CD8-positive, alpha-beta memory T cell (primary cell): ENCODE data around the gene DNM3. TPM values are rescaled to one million over a fixed set of nuclear protein-coding genes. Genes with fewer than 3 reads are reported as not detected.

ENCODE experiments used
- CTCF ChIA-PET: fragments of 350-600 bp; sonication (Branson Sonifier 250); formaldehyde crosslinking; loops from one replicate; lab custom pipeline; 2021; ENCODE audit warnings: antibody characterized with exemption; lab: Charles Lee
- POLR2A ChIA-PET: fragments of 350-600 bp; sonication (Branson Sonifier 250); formaldehyde crosslinking; loops from one replicate; lab custom pipeline; 2021; ENCODE audit warnings: antibody characterized with exemption; lab: Charles Lee
- DNase-seq, 5 donors: peaks; one replicate each; pipeline versions ENCODE4 v3.0.0 to v3.0.0-alpha.2; 2020 to 2022; ENCODE audit warnings: mixed read lengths in 1 of 5
- H3K27ac ChIP-seq: one replicate; pipeline ENCODE4 v1.7.0; 2013; ENCODE audit warnings: low read depth, mild to moderate bottlenecking, low read length, moderate library complexity
- H3K27me3 ChIP-seq: 2 replicates; pipeline ENCODE4 v1.7.0; 2013; ENCODE audit warnings: low read length, mild to moderate bottlenecking; ENCODE audit not compliant: insufficient read depth, poor library complexity, severe bottlenecking
- H3K36me3 ChIP-seq: 2 replicates; pipeline ENCODE4 v1.7.0; 2013; ENCODE audit warnings: mild to moderate bottlenecking, low read length, moderate library complexity; ENCODE audit not compliant: insufficient read depth
- H3K4me1 ChIP-seq: 2 replicates; pipeline ENCODE4 v1.7.0; 2013; ENCODE audit warnings: mild to moderate bottlenecking, low read length, moderate library complexity; ENCODE audit not compliant: insufficient read depth
- H3K4me3 ChIP-seq: 2 replicates; pipeline ENCODE4 v1.7.0; 2013; ENCODE audit warnings: mild to moderate bottlenecking, low read length
- H3K9me3 ChIP-seq: 2 replicates; pipeline ENCODE4 v1.7.0; 2013; ENCODE audit warnings: mild to moderate bottlenecking, low read length
- H3K27ac Mint-ChIP-seq, 8 donors: one replicate each; pipeline ENCODE4 v1.8.0; 2020 to 2021; ENCODE audit warnings: mixed read lengths in 8 of 8, mild to moderate bottlenecking in 6 of 8, inconsistent platforms in 3 of 8, moderate library complexity in 3 of 8
- H3K27me3 Mint-ChIP-seq, 2 donors: one replicate each; pipeline ENCODE4 v1.8.0; 2020 to 2021; ENCODE audit warnings: mixed read lengths in 2 of 2, mild to moderate bottlenecking in 1 of 2, moderate library complexity in 1 of 2
- H3K36me3 Mint-ChIP-seq, 3 donors: one replicate each; pipeline ENCODE4 v1.8.0; 2020 to 2021; ENCODE audit warnings: mixed read lengths in 3 of 3, inconsistent platforms in 1 of 3, mild to moderate bottlenecking in 1 of 3
- H3K4me1 Mint-ChIP-seq, 3 donors: one replicate each; pipeline ENCODE4 v1.8.0; 2020 to 2021; ENCODE audit warnings: mixed read lengths in 3 of 3, inconsistent platforms in 1 of 3, mild to moderate bottlenecking in 1 of 3
- H3K4me3 Mint-ChIP-seq, 7 donors: one replicate each; pipeline ENCODE4 v1.8.0; 2020 to 2021; ENCODE audit warnings: mixed read lengths in 7 of 7, mild to moderate bottlenecking in 6 of 7, moderate library complexity in 4 of 7, inconsistent platforms in 2 of 7
- H3K9me3 Mint-ChIP-seq, 5 donors: one replicate each; pipeline ENCODE4 v1.8.0; 2020 to 2022; ENCODE audit warnings: mixed read lengths in 5 of 5, mild to moderate bottlenecking in 3 of 5, moderate library complexity in 2 of 5, inconsistent platforms in 1 of 5
- polyA plus RNA-seq: library from polyadenylated mRNA; unstranded; fragments of 300-500 nt; fragmentation: Illumina TruSeq; gene quantifications from one replicate; pipeline ENCODE4 v1.2.3, GENCODE V29; 2021
- total RNA-seq, 2 experiments: library from RNA; stranded (reverse); gene quantifications; one replicate each; pipeline ENCODE4 v1.2.3, GENCODE V29; 2021

The DNM3 gene
- total and polyA plus RNA-seq, 3 experiments from 2014 or later: 0.29 to 0.64 (median 0.59) TPM

- Histone ChIP-seq H3K9me3 (no peaks in the 10 kb centered on the region), H3K36me3 (no peaks in the 10 kb centered on the region), H3K4me3 (no peak overlapping the region), H3K4me1 (no peaks in the 10 kb centered on the region), H3K27ac (no peak overlapping the region), H3K27me3 (no peaks in the 10 kb centered on the region)
- CTCF ChIA-PET: interaction anchor here (0.8 kb wide), 1 partner anchor 10 kb away, joined by 3 read pairs; no protein-coding TSS in a partner anchor
- Mint-ChIP-seq H3K4me3 (no peak overlapping the region), H3K27me3 (peaks cover 0 to 2% of the 10 kb centered on the region in 2 donors), H3K27ac (no peak overlapping the region), H3K36me3 (no peaks in the 10 kb centered on the region), H3K4me1 (peaks cover 3 to 13% (median 11%) of the 10 kb centered on the region in 3 donors), H3K9me3 (no peaks in the 10 kb centered on the region)
- POLR2A ChIA-PET: no interaction called here
- no peak for DNase-seq
These were observed 160.0 kb downstream of the DNM3 start for GRCh38 chr1:172001288-172001687.

DNA sequence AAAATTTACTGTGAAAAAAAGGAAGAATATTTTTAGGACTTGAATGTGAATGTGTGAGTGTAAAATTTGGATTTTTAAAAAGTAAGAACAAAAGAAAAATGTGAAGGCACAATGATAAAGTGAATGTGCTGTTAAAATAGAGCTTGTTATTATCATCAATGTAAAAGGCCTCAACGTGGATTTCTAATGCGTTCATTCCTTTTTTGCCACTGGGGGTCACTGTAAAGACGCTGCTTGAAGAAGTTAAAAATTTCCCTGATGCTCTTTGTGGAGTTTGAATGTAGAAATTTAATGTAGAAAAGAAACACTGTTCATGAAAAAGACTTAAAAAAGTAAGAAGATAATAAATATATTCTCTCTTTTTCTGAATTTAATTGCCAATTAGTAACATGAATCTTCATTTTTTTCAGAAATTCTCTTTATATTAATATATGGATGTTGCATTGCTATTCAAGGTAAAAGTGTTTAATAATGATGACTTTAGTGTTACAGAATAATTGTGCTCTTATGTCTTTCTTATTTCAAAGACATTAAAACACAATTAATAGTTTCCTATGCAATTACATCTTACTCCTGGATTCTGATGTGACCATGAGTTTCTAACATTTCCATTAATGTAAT, 161.5 kb downstream of the DNM3 start:
- CTCF ChIA-PET: interaction anchor here (0.6 to 2.2 kb wide), 18 partner anchors 9 to 440 kb away, joined by 3 to 12 read pairs (median 4); no protein-coding TSS in a partner anchor
- Mint-ChIP-seq H3K4me1 (peaks cover 3 to 19% (median 16%) of the 10 kb centered on the region in 3 donors), H3K27ac (no peak overlapping the region), H3K9me3 (no peaks in the 10 kb centered on the region), H3K27me3 (no peaks in the 10 kb centered on the region), H3K4me3 (no peak overlapping the region), H3K36me3 (no peaks in the 10 kb centered on the region)
- Histone ChIP-seq H3K4me3 (no peak overlapping the region), H3K27ac (no peak overlapping the region), H3K36me3 (no peaks in the 10 kb centered on the region), H3K27me3 (no peaks in the 10 kb centered on the region), H3K4me1 (no peaks in the 10 kb centered on the region), H3K9me3 (no peaks in the 10 kb centered on the region)
- POLR2A ChIA-PET: interaction anchor here (0.5 to 1.3 kb wide), 3 partner anchors 179 to 426 kb away, joined by 4 read pairs; no protein-coding TSS in a partner anchor
- peak in 2 of 5 donors; percentile 10 to 31 for DNase-seq

DNA sequence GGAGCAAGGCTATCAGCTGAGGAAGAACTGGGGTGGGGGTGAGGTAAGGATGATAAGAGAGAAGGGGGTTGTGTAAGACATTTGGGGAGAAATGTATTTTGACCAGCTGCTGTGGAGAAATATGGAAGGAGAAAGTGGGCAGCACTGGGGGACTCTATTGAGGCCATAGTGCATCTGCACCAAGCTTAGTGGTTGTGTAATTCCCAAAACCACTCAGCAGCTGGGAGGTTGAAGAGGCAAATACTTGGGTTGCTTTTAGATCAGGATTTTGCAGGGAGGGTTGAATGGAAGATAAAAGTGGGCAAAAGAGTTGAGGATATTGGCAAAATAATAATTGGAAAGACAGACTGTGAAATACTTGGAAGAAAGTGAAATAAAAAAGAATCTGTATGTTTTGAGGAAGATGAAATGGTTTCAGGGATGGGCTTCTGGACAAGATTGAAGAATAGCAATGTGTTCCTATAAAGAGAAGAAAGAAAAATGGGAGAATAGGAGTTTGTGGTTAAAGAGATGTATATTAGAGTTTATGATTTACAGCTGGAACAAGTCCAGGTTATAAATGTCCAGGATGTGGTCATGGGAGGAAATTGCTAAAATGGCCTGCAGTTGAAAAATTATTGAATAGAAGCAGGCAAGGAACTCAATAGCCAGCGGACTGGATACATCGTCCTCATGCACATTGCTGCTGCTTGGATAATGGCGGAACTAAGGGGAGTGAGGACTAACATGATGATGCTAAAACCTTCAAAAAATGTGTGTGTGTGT, 162.7 kb downstream of the DNM3 start:
- H3K9me3 ChIP-seq: no peaks in the 10 kb centered on the region
- no peak overlapping the region for H3K4me3 ChIP-seq
- H3K27me3 ChIP-seq: no peaks in the 10 kb centered on the region
- Mint-ChIP-seq H3K36me3 (no peaks in the 10 kb centered on the region), H3K27ac (no peak overlapping the region), H3K4me1 (peaks cover 3 to 19% (median 16%) of the 10 kb centered on the region in 3 donors), H3K27me3 (no peaks in the 10 kb centered on the region), H3K4me3 (no peak overlapping the region), H3K9me3 (no peaks in the 10 kb centered on the region)
- ChIA-PET CTCF (interaction anchor here (1.0 to 2.2 kb wide), 3 partner anchors 394 to 427 kb away, joined by 4 to 12 read pairs (median 10); no protein-coding TSS in a partner anchor), POLR2A (interaction anchor here (0.5 kb wide), 1 partner anchor 178 kb away, joined by 4 read pairs; no protein-coding TSS in a partner anchor)
- H3K36me3 ChIP-seq: no peaks in the 10 kb centered on the region
- H3K27ac ChIP-seq: no peak overlapping the region
- H3K4me1 ChIP-seq: no peaks in the 10 kb centered on the region
- no peak for DNase-seq

DNA sequence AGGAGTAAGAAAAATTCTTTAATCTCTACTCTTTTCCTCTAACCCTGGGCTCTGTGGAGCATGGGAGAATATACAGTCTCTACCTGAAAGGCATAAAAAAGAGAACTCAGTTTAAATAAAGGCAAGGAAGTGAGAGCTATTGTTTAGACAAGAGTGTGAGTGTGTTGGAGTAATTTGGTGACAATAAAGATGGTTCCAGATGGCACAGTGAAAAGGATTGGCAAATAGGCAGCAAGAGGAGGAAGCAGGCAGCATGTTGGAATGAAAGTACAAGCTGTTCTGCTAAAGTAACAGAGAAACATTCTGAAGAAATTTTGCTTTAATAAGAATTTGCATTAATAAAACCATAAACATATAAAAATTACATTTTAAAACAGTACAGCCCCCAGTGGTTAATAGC, 163.4 kb downstream of the DNM3 start:
- Histone ChIP-seq H3K9me3 (no peaks in the 10 kb centered on the region), H3K4me1 (no peaks in the 10 kb centered on the region), H3K4me3 (no peak overlapping the region), H3K36me3 (no peaks in the 10 kb centered on the region), H3K27ac (no peak overlapping the region), H3K27me3 (no peaks in the 10 kb centered on the region)
- no peak overlapping the region for H3K27ac Mint-ChIP-seq
- H3K27me3 Mint-ChIP-seq: no peaks in the 10 kb centered on the region
- POLR2A ChIA-PET: no interaction called here
- H3K36me3 Mint-ChIP-seq: no peaks in the 10 kb centered on the region
- peaks cover 3 to 19% (median 16%) of the 10 kb centered on the region in 3 donors for H3K4me1 Mint-ChIP-seq
- H3K4me3 Mint-ChIP-seq: no peak overlapping the region
- DNase-seq: no peak
- H3K9me3 Mint-ChIP-seq: no peaks in the 10 kb centered on the region
- CTCF ChIA-PET: no interaction called here

DNA sequence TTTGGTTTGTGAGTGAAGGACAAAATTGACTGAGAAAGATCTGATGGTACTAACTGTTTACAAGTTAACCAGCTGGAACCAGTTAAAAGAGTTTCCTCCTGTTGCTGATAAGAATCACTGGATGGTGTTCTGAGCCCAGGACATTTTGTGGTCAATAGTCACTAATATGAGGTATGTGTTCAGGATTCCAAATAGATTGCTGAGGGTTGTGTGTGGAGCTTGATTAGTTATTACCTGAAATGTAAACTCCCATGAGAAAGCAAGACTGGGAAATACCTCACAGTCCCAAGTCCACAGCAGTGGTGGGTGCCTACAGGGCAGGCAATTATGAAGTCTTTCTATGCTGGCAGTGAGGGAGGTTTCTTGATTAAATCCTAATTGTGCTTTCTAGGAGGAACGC, 164.6 kb downstream of the DNM3 start:
- Mint-ChIP-seq H3K9me3 (peaks cover 2 to 9% (median 4%) of the 10 kb centered on the region in 5 donors), H3K27me3 (no peaks in the 10 kb centered on the region), H3K27ac (peak overlapping the region in 3 of 8 donors; percentile 13 to 32 (median 16)), H3K36me3 (no peaks in the 10 kb centered on the region), H3K4me1 (peaks cover 3 to 19% (median 16%) of the 10 kb centered on the region in 3 donors), H3K4me3 (no peak overlapping the region)
- no peak overlapping the region for H3K4me3 ChIP-seq
- no peaks in the 10 kb centered on the region for H3K36me3 ChIP-seq
- CTCF ChIA-PET: interaction anchor here (1.5 kb wide), 1 partner anchor 20 kb away, joined by 3 read pairs; no protein-coding TSS in a partner anchor
- H3K9me3 ChIP-seq: peaks cover 2% of the 10 kb centered on the region
- H3K27ac ChIP-seq: no peak overlapping the region
- POLR2A ChIA-PET: no interaction called here
- DNase-seq: no peak
- H3K27me3 ChIP-seq: no peaks in the 10 kb centered on the region
- no peaks in the 10 kb centered on the region for H3K4me1 ChIP-seq

DNA sequence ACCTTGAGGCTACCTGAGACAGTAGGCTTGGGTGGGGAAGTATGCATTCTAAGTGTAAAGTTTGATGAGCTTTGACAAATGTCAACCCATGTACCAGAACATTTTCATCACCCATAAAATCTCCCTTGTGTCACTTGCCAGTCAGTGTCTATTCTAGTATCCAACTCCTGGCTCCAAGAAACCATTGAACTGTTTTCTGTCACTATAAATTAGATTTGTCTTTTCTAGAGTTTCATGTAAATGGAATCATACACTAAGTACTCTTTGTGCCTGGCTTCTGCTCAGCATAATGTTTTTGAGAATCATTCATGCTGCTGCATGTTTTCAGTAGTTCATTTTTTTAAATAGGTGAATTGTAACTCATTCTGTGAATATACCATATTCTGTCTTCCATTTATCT, 165.4 kb downstream of the DNM3 start:
- peaks cover 3 to 19% (median 16%) of the 10 kb centered on the region in 3 donors for H3K4me1 Mint-ChIP-seq
- peak overlapping the region in 2 of 8 donors; percentile 32 to 67 for H3K27ac Mint-ChIP-seq
- Histone ChIP-seq H3K9me3 (peaks cover 4% of the 10 kb centered on the region), H3K4me3 (no peak overlapping the region), H3K27me3 (no peaks in the 10 kb centered on the region), H3K27ac (no peak overlapping the region), H3K4me1 (no peaks in the 10 kb centered on the region), H3K36me3 (no peaks in the 10 kb centered on the region)
- peaks cover 0 to 2% (median 0%) of the 10 kb centered on the region in 3 donors for H3K36me3 Mint-ChIP-seq
- POLR2A ChIA-PET: no interaction called here
- H3K4me3 Mint-ChIP-seq: no peak overlapping the region
- no peak for DNase-seq
- CTCF ChIA-PET: interaction anchor here (1.5 kb wide), 1 partner anchor 20 kb away, joined by 3 read pairs; no protein-coding TSS in a partner anchor
- H3K27me3 Mint-ChIP-seq: no peaks in the 10 kb centered on the region
- peaks cover 4 to 13% (median 8%) of the 10 kb centered on the region in 5 donors for H3K9me3 Mint-ChIP-seq

- Mint-ChIP-seq H3K27me3 (peaks cover 11 to 58% of the 10 kb centered on the region in 2 donors), H3K36me3 (peaks cover 0 to 4% (median 0%) of the 10 kb centered on the region in 3 donors), H3K9me3 (peaks cover 0 to 12% (median 2%) of the 10 kb centered on the region in 5 donors), H3K4me3 (no peak overlapping the region), H3K4me1 (no peaks in the 10 kb centered on the region), H3K27ac (no peak overlapping the region)
- H3K4me1 ChIP-seq: no peaks in the 10 kb centered on the region
- no peaks in the 10 kb centered on the region for H3K36me3 ChIP-seq
- ChIA-PET POLR2A (no interaction called here), CTCF (no interaction called here)
- H3K9me3 ChIP-seq: no peaks in the 10 kb centered on the region
- no peaks in the 10 kb centered on the region for H3K27me3 ChIP-seq
- no peak for DNase-seq
- H3K27ac ChIP-seq: no peak overlapping the region
- H3K4me3 ChIP-seq: no peak overlapping the region
These were observed 177.5 kb downstream of the DNM3 start for GRCh38 chr1:172018727-172019311.
